ENCODE data around the gene CSNK1A1. TPM values are rescaled to one million over a fixed set of nuclear protein-coding genes. Genes with fewer than 3 reads are reported as not detected.

Gene CSNK1A1
- total and polyA plus RNA-seq, 4 donors, result 43.0 to 108 (median 78.2) TPM

DNA sequence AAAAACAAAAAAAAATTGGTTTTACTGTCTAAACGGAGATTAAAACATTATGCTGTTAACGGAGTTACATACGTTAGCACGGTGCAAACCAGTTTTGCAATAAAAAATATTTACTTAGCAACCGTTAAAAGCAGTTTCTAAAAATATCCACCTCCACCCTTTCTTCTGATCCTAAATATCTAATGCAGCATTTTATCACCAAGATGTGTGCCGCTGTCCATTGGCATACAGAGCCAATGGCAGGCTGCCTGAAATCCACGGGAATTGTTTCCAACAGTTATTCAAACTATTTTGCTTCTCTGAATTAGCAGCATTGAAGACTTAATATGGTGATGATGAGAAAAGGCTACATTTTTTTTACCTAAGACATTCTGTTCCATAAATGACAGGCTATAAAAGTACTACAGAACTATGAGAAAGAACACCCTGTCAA is 61.6 kb downstream of the CSNK1A1 start:
- no peak overlapping the region for H3K27ac ChIP-seq (ENCODE audit: low read depth in 1 of 2, low read length in 2 of 2)
- peaks cover 0 to 3% (median 0%) of the 10 kb centered on the region in 4 donors for H3K4me1 ChIP-seq (ENCODE audit: control insufficient read depth in 4 of 4, insufficient read depth in 4 of 4, low read length in 3 of 4)
- H3K4me3 ChIP-seq (ENCODE audit: low read depth in 1 of 3, low read length in 3 of 3), result no peak overlapping the region
- DNase-seq (ENCODE audit: low spot score), result no peak
- TF ChIP-seq HNF4G (IDR thresholded peaks at IDR 0.05) (no peak), ZBTB33 (IDR thresholded peaks at IDR 0.05) (no peak), JUND (IDR thresholded peaks at IDR 0.05) (no peak), NR2F2 (IDR thresholded peaks at IDR 0.05) (no peak), TAF1 (conservative IDR thresholded peaks at IDR 0.05) (no peak), FOXA1 (IDR thresholded peaks at IDR 0.05) (no peak), SP1 (IDR thresholded peaks at IDR 0.05) (no peak), RAD21 (IDR thresholded peaks at IDR 0.05) (no peak), MAX (IDR thresholded peaks at IDR 0.05) (no peak), FOXA2 (IDR thresholded peaks at IDR 0.05) (no peak), HNF4A (conservative IDR thresholded peaks at IDR 0.05) (no peak), EGR1 (IDR thresholded peaks at IDR 0.05; ENCODE audit: low read depth in 2 of 2) (no peak), RXRA (IDR thresholded peaks at IDR 0.05) (no peak), GABPA (IDR thresholded peaks at IDR 0.05 in 1 of 2, conservative IDR thresholded peaks at IDR 0.05 in 1 of 2) (no peak)
- TF ChIP-seq, protein P1, sequence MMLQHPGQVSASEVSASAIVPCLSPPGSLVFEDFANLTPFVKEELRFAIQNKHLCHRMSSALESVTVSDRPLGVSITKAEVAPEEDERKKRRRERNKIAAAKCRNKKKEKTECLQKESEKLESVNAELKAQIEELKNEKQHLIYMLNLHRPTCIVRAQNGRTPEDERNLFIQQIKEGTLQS (IDR thresholded peaks at IDR 0.05), result no peak
- TF ChIP-seq, protein P2, sequence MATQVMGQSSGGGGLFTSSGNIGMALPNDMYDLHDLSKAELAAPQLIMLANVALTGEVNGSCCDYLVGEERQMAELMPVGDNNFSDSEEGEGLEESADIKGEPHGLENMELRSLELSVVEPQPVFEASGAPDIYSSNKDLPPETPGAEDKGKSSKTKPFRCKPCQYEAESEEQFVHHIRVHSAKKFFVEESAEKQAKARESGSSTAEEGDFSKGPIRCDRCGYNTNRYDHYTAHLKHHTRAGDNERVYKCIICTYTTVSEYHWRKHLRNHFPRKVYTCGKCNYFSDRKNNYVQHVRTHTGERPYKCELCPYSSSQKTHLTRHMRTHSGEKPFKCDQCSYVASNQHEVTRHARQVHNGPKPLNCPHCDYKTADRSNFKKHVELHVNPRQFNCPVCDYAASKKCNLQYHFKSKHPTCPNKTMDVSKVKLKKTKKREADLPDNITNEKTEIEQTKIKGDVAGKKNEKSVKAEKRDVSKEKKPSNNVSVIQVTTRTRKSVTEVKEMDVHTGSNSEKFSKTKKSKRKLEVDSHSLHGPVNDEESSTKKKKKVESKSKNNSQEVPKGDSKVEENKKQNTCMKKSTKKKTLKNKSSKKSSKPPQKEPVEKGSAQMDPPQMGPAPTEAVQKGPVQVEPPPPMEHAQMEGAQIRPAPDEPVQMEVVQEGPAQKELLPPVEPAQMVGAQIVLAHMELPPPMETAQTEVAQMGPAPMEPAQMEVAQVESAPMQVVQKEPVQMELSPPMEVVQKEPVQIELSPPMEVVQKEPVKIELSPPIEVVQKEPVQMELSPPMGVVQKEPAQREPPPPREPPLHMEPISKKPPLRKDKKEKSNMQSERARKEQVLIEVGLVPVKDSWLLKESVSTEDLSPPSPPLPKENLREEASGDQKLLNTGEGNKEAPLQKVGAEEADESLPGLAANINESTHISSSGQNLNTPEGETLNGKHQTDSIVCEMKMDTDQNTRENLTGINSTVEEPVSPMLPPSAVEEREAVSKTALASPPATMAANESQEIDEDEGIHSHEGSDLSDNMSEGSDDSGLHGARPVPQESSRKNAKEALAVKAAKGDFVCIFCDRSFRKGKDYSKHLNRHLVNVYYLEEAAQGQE (IDR thresholded peaks at IDR 0.05), result no peak
- no peak overlapping the region for H3K9ac ChIP-seq (ENCODE audit: low read depth in 1 of 2, low read length in 2 of 2)
- H3K9me3 ChIP-seq (ENCODE audit: control insufficient read depth in 4 of 4, low read length in 3 of 4), result no peaks in the 10 kb centered on the region
- peaks cover 0 to 8% (median 4%) of the 10 kb centered on the region in 4 donors for H3K36me3 ChIP-seq (ENCODE audit: control insufficient read depth in 4 of 4, insufficient read depth in 3 of 4, low read depth in 1 of 4, low read length in 3 of 4)
- no peaks in the 10 kb centered on the region for H3K27me3 ChIP-seq (ENCODE audit: control insufficient read depth in 4 of 4, insufficient read depth in 4 of 4, low read length in 3 of 4)
- 11% methylated on average over 7 of the region's 7 CpGs for whole genome bisulfite sequencing

DNA sequence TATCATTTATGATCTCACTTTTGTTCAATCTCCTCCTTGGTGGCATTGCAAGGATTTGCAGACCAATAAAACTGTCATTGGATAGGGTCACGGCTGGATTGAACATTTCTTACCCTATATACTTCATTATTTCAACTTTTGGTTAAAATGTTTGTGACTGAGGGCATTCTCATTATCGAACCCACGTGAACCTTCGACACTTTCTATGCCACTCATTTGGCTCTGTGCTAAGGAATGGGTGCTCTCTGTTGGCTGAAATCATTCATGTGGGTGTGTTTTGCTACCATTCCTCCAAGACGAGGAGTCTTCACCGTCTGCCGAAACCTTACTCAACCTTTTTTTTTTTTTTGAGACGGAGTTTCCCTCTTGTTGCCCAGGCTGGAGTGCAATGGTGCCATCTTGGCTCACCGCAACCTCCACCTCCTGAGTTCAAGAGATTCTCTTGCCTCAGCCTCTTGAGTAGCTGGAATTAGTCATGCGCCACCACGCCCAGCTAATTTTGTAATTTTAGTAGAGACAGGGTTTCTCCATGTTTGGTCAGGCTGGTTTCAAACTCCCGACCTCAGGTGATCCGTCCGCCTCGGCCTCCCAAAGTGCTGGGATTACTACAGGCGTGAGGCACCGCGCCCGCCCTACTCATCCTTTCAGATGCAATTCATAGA is 62.5 kb downstream of the CSNK1A1 start:
- TF ChIP-seq HNF4A (conservative IDR thresholded peaks at IDR 0.05) (no peak), JUND (IDR thresholded peaks at IDR 0.05) (no peak), GABPA (IDR thresholded peaks at IDR 0.05 in 1 of 2, conservative IDR thresholded peaks at IDR 0.05 in 1 of 2) (no peak), TAF1 (conservative IDR thresholded peaks at IDR 0.05) (no peak)
- TF ChIP-seq, protein P1 (IDR thresholded peaks at IDR 0.05), result no peak
- Histone ChIP-seq H3K4me1 (ENCODE audit: control insufficient read depth in 4 of 4, insufficient read depth in 4 of 4, low read length in 3 of 4) (peaks cover 0 to 3% (median 0%) of the 10 kb centered on the region in 4 donors), H3K9ac (ENCODE audit: low read depth in 1 of 2, low read length in 2 of 2) (no peak overlapping the region), H3K36me3 (ENCODE audit: control insufficient read depth in 4 of 4, insufficient read depth in 3 of 4, low read depth in 1 of 4, low read length in 3 of 4) (peaks cover 0 to 1% (median 0%) of the 10 kb centered on the region in 4 donors), H3K9me3 (ENCODE audit: control insufficient read depth in 4 of 4, low read length in 3 of 4) (no peaks in the 10 kb centered on the region), H3K27ac (ENCODE audit: low read depth in 1 of 2, low read length in 2 of 2) (no peak overlapping the region), H3K4me3 (ENCODE audit: low read depth in 1 of 3, low read length in 3 of 3) (no peak overlapping the region), H3K27me3 (ENCODE audit: control insufficient read depth in 4 of 4, insufficient read depth in 4 of 4, low read length in 3 of 4) (no peaks in the 10 kb centered on the region)
- DNase-seq (ENCODE audit: low spot score), result no peak
- WGBS, result 85% methylated on average over 19 of the region's 19 CpGs

Measured in liver (tissue), 9 donors.